Panc1 (cell line): ENCODE measurements around the gene RNU1-1. TPM values are rescaled to one million over a fixed set of nuclear protein-coding genes. Genes with fewer than 3 reads are reported as not detected.
"Not testable (repeated sequence)": the region's sequence is repeated elsewhere in the genome, so short reads cannot be mapped to it uniquely, and the experiment has no call there.

Experiments
- ATAC-seq: fragments of 200-7000 bp; cut with Tn5 transposase; 2 replicates; pipeline ENCODE4 v1.9.1; 2020; ENCODE audit warnings: mild to moderate bottlenecking, moderate library complexity
- BruUV-seq: library from RNA; stranded (reverse); fragments of 400-500 nt; replicated peaks from 2 replicates; lab custom pipeline; 2021; lab: Mats Ljungman, UMichigan
- CTCF ChIA-PET: fragments of 300-600 bp; sonication (Branson Sonifier 250); formaldehyde crosslinking; loops from one replicate; lab custom pipeline; 2022; ENCODE audit warnings: antibody characterized with exemption; lab: Charles Lee
- POLR2A ChIA-PET: fragments of 300-600 bp; sonication (Branson Sonifier 250); formaldehyde crosslinking; loops from one replicate; lab custom pipeline; 2022; ENCODE audit warnings: antibody characterized with exemption; lab: Charles Lee
- DNase-seq: peaks from one replicate; pipeline ENCODE4 v3.0.0-alpha.2; 2010; ENCODE audit warnings: low read depth, low spot score
- H3K27ac ChIP-seq: 2 replicates; pipeline ENCODE4 v1.5.1; 2011; ENCODE audit warnings: mild to moderate bottlenecking, low read length, inconsistent platforms
- H3K27me3 ChIP-seq: fragments of 200-500 bp; sonication (Bioruptor generic); 2 replicates; pipeline ENCODE4 v1.6.0; 2014; ENCODE audit warnings: low read length, inconsistent platforms; ENCODE audit not compliant: control insufficient read depth, insufficient read depth
- H3K36me3 ChIP-seq: fragments of 200-500 bp; sonication (Bioruptor generic); 2 replicates; pipeline ENCODE4 v1.5.1; 2014; ENCODE audit warnings: inconsistent platforms, mild to moderate bottlenecking, low read length, moderate library complexity; ENCODE audit not compliant: control insufficient read depth, insufficient read depth
- H3K4me1 ChIP-seq: 2 replicates; pipeline ENCODE4 v1.5.1; 2011; ENCODE audit warnings: inconsistent platforms, mild to moderate bottlenecking, low read length, moderate library complexity; ENCODE audit not compliant: control insufficient read depth, insufficient read depth
- H3K4me3 ChIP-seq, 2 experiments: 2 replicates each; pipeline ENCODE4 v1.5.1; 2011 to 2012; ENCODE audit warnings: low read depth in 2 of 2, low read length in 2 of 2, mild to moderate bottlenecking in 2 of 2, inconsistent platforms in 1 of 2, moderate library complexity in 1 of 2
- H3K9me3 ChIP-seq: fragments of 200-500 bp; sonication (Bioruptor generic); 2 replicates; pipeline ENCODE4 v1.5.1; 2014; ENCODE audit warnings: low read depth, mild to moderate bottlenecking, inconsistent platforms, low read length, moderate library complexity; ENCODE audit not compliant: control insufficient read depth, insufficient read depth
- CTCF ChIP-seq: fragments of 450-650 bp; IDR thresholded peaks from 2 replicates; pipeline ENCODE4 v1.5.1; 2017; ENCODE audit warnings: mild to moderate bottlenecking
- POLR2AphosphoS5 ChIP-seq: IDR thresholded peaks from 2 replicates; pipeline ENCODE4 v1.6.1; 2012; ENCODE audit warnings: mild to moderate bottlenecking, low read depth, low read length, moderate library complexity
- SIN3A ChIP-seq: IDR thresholded peaks from 2 replicates; pipeline ENCODE4 v1.6.1; 2012; ENCODE audit warnings: low read depth, mild to moderate bottlenecking, low read length, moderate library complexity, borderline replicate concordance; ENCODE audit not compliant: insufficient read depth
- TCF7L2 ChIP-seq: IDR thresholded peaks from 2 replicates; pipeline ENCODE4 v1.6.1; 2011; ENCODE audit warnings: mild to moderate bottlenecking, low read depth, low read length, inconsistent platforms
- in situ Hi-C: cut with HindIII; loops from 2 replicates; pipeline ENCODE4 v1.10.0; 2016; ENCODE audit warnings: low sequenced_read_pairs, low pct_unique_long_range_greater_than_20kb
- intact Hi-C: fragments of 100-400 bp; cut with micrococcal nuclease; formaldehyde crosslinking; loops from one replicate; pipeline ENCODE4 v1.10.0; 2022; ENCODE audit not compliant: unreplicated experiment
- total RNA-seq: library from RNA; stranded (reverse); gene quantifications from one replicate; pipeline ENCODE4 v1.2.1, GENCODE V29; 2021; ENCODE audit not compliant: unreplicated experiment
- TF ChIP-seq, protein P1 (sequence below), 2 experiments: IDR thresholded peaks; 2 replicates each; pipeline ENCODE4 v1.6.1; 2011 to 2012; ENCODE audit warnings: low read depth in 2 of 2, control low read depth in 1 of 2, low read length in 1 of 2, mild to moderate bottlenecking in 1 of 2, moderate library complexity in 1 of 2; ENCODE audit not compliant: insufficient read depth in 1 of 2

RNU1-1 gene
- total RNA-seq, 1 experiment from 2014 or later = 1,290 TPM

DNA sequence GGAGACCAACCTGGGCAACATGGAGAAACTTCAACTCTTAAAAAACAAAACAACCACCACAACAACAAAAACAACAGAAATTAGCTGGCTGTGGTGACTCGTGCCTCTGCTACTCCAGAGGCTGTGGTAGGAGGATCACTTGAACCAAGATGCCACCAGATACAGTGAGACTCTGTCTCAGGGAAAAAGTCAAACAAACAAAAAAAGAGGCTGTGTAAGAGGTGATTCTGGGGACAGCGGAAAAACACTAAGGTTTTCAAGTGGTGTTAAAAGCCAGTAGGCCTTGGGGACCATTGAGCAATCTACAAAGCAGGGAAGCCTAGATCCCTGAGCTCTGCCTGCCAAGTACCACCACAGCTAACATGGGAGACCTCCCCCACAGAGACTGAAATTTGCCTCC, 8.2 kb downstream of the RNU1-1 start:
- H3K4me3 ChIP-seq, H3K27me3 ChIP-seq, POLR2A ChIA-PET, H3K4me1 ChIP-seq, CTCF ChIA-PET, in situ Hi-C loops, H3K9me3 ChIP-seq, intact Hi-C loops, BruUV-seq, DNase-seq, ATAC-seq, H3K27ac ChIP-seq, H3K36me3 ChIP-seq: not testable (repeated sequence)

- no peak overlapping the region for H3K4me3 ChIP-seq
- TF ChIP-seq TCF7L2 (no peak), SIN3A (no peak), POLR2AphosphoS5 (no peak), CTCF (no peak)
- TF ChIP-seq, protein P1, sequence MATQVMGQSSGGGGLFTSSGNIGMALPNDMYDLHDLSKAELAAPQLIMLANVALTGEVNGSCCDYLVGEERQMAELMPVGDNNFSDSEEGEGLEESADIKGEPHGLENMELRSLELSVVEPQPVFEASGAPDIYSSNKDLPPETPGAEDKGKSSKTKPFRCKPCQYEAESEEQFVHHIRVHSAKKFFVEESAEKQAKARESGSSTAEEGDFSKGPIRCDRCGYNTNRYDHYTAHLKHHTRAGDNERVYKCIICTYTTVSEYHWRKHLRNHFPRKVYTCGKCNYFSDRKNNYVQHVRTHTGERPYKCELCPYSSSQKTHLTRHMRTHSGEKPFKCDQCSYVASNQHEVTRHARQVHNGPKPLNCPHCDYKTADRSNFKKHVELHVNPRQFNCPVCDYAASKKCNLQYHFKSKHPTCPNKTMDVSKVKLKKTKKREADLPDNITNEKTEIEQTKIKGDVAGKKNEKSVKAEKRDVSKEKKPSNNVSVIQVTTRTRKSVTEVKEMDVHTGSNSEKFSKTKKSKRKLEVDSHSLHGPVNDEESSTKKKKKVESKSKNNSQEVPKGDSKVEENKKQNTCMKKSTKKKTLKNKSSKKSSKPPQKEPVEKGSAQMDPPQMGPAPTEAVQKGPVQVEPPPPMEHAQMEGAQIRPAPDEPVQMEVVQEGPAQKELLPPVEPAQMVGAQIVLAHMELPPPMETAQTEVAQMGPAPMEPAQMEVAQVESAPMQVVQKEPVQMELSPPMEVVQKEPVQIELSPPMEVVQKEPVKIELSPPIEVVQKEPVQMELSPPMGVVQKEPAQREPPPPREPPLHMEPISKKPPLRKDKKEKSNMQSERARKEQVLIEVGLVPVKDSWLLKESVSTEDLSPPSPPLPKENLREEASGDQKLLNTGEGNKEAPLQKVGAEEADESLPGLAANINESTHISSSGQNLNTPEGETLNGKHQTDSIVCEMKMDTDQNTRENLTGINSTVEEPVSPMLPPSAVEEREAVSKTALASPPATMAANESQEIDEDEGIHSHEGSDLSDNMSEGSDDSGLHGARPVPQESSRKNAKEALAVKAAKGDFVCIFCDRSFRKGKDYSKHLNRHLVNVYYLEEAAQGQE (IDR thresholded peaks at IDR 0.05; ENCODE audit: insufficient read depth in 1 of 2, low read depth in 2 of 2, low read length in 1 of 2) = no peak
- no peaks in the 10 kb centered on the region for H3K27me3 ChIP-seq
- intact Hi-C loops (no loop called here), in situ Hi-C loops (no loop called here)
- peaks cover 5% of the 10 kb centered on the region; the same call in 1 of the 2 replicates for H3K9me3 ChIP-seq
- H3K4me1 ChIP-seq = peaks cover 3% of the 10 kb centered on the region; the same call in 1 of the 2 replicates
- ChIA-PET POLR2A (no interaction called here), CTCF (no interaction called here)
- DNase-seq = no peak
- no peaks in the 10 kb centered on the region for H3K36me3 ChIP-seq
- BruUV-seq = no TSS peak
- no peak for ATAC-seq
- no peak overlapping the region for H3K27ac ChIP-seq
Measured at GRCh38 chr1:16503494-16503893, 10.6 kb downstream of the RNU1-1 start.

- H3K27me3 ChIP-seq, BruUV-seq, DNase-seq, H3K27ac ChIP-seq, H3K4me3 ChIP-seq, H3K36me3 ChIP-seq, CTCF ChIA-PET, in situ Hi-C loops, H3K9me3 ChIP-seq, POLR2A ChIA-PET, H3K4me1 ChIP-seq, intact Hi-C loops, ATAC-seq: not testable (repeated sequence)
Measured at GRCh38 chr1:16501446-16501845, 12.6 kb downstream of the RNU1-1 start.

GRCh38 chr1:16500975-16501374, 13.1 kb downstream of the RNU1-1 start:
- in situ Hi-C loops, CTCF ChIA-PET, H3K27me3 ChIP-seq, ATAC-seq, H3K4me1 ChIP-seq, DNase-seq, H3K9me3 ChIP-seq, H3K4me3 ChIP-seq, POLR2A ChIA-PET, H3K27ac ChIP-seq, intact Hi-C loops, BruUV-seq, H3K36me3 ChIP-seq: not testable (repeated sequence)

- H3K9me3 ChIP-seq, H3K27me3 ChIP-seq, intact Hi-C loops, in situ Hi-C loops, POLR2A ChIA-PET, H3K36me3 ChIP-seq, BruUV-seq, CTCF ChIA-PET, H3K4me3 ChIP-seq, ATAC-seq, H3K27ac ChIP-seq, H3K4me1 ChIP-seq, DNase-seq: not testable (repeated sequence)
Measured at GRCh38 chr1:16500466-16500865, 13.6 kb downstream of the RNU1-1 start.
